GM12875 (cell line): ENCODE data around the gene COQ8B.
"Not testable (repeated sequence)": the region's sequence is repeated elsewhere in the genome, so short reads cannot be mapped to it uniquely, and the experiment has no call there.

Source experiments
- H3K4me3 ChIP-seq: one replicate; pipeline ENCODE4 v1.5.1; 2011; ENCODE audit warnings: low read depth, low read length, control low read depth
- CTCF ChIP-seq: IDR thresholded peaks from 2 replicates; pipeline ENCODE4 v1.5.1; 2011; ENCODE audit warnings: low read depth, mild to moderate bottlenecking, control low read depth, inconsistent platforms, low read length, moderate library complexity, borderline replicate concordance; ENCODE audit not compliant: insufficient read depth

COQ8B gene

GRCh38 chr19:40716482-40717324 lies at the start of gene COQ8B, which contains the start of gene ITPKC:
Gene COQ8B, minus strand, starts transcription at chr19:40716886. Its CDS starts 2,254 bp downstream, at chr19:40714632.
Gene ITPKC, plus strand, starts transcription at chr19:40717112. Its CDS starts 24 bp downstream, at chr19:40717136.
- TF ChIP-seq CTCF: no peak
- H3K4me3 ChIP-seq: peak within 1 kb of the TSS; percentile 71

- not testable (repeated sequence) for H3K4me3 ChIP-seq
Measured at GRCh38 chr19:40766385-40766784, 49.7 kb upstream of the COQ8B start.

GRCh38 chr19:40763963-40764362 lies 47.3 kb upstream of the COQ8B start:
- no peak for TF ChIP-seq CTCF
- H3K4me3 ChIP-seq: no peak overlapping the region

GRCh38 chr19:40763526-40763925 lies 46.8 kb upstream of the COQ8B start:
- H3K4me3 ChIP-seq: no peak overlapping the region
- TF ChIP-seq CTCF: no peak

- H3K4me3 ChIP-seq: no peak overlapping the region
- no peak for TF ChIP-seq CTCF
Measured at GRCh38 chr19:40762754-40763470, 46.2 kb upstream of the COQ8B start.

- H3K4me3 ChIP-seq: no peak overlapping the region
- TF ChIP-seq CTCF: no peak
Measured at GRCh38 chr19:40759352-40759751, 42.7 kb upstream of the COQ8B start.

- H3K4me3 ChIP-seq: no peak overlapping the region
Measured at GRCh38 chr19:40758491-40758890, 41.8 kb upstream of the COQ8B start.

More at GRCh38 chr19:40758491-40758890, 41.8 kb upstream of the COQ8B start:
- no peak for TF ChIP-seq CTCF
